AG04449 (cell line): ENCODE data around the gene NATD1.

Source experiments
- CTCF ChIA-PET: fragments of 350-600 bp; formaldehyde crosslinking; extraction: SDS; loops from one replicate; lab custom pipeline; 2021; ENCODE audit warnings: antibody characterized with exemption; lab: Yijun Ruan, JAX
- POLR2A ChIA-PET: fragments of 400-600, 350-600 bp; formaldehyde crosslinking; extraction: SDS; loops from one replicate; lab custom pipeline; 2020; ENCODE audit warnings: antibody characterized with exemption, inconsistent platforms; lab: Yijun Ruan, JAX
- DNase-seq: peaks from one replicate; pipeline ENCODE4 v3.0.0-alpha.2; 2010; ENCODE audit warnings: low read depth, low spot score
- H3K4me3 ChIP-seq: 2 replicates; pipeline ENCODE4 v1.5.1; 2011; ENCODE audit warnings: low read depth, mild to moderate bottlenecking, control low read depth, low read length
- TF ChIP-seq, protein P1 (sequence below): IDR thresholded peaks from one replicate; pipeline ENCODE4 v1.5.1; 2011; ENCODE audit warnings: mild to moderate bottlenecking, moderate library complexity, low read length, control low read depth, inconsistent platforms; ENCODE audit not compliant: insufficient read depth; ENCODE audit errors: missing control alignments

Gene NATD1

DNA sequence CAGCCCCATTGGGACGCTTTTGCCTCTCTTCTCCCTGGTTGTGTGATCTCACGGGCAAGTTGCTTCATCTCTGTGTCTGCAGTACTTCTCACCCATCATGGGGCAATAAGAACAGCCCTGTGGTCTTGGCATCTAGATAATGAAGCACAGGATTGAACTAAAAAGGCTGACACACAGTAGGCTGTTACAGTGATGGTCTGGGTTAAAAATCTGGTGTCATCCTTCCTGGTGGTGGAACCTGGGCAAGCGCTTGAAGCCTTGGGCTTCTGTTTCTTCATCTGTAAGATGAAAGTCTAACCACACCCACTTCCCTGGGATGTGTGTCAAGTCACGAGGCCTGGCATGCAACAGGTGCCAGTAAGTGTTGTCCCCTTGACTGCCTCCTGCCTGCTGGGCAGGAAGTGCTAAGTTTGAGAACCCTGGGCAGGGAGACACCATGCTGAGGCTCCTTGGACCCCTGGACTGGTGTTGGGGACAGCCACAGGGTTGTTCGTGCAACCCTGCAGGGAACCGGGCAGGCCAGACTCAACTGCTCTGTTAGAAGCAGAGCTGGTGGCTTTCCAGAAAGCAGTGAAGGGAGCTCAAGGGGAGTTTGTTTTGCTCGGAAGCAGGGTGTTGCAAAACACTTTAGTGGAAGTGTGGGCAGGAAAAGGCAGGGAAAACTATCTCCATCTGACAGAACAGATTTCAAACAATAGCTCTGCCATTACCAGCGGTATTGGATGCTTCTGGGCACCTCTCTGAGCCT lies 25.4 kb upstream of the NATD1 start:
- ChIA-PET CTCF (interaction anchor here (0.7 to 6.1 kb wide), 27 partner anchors 9 to 247 kb away, joined by 3 to 64 read pairs (median 7); partner anchors contain the start of gene DHRS7B), POLR2A (no interaction called here)
- TF ChIP-seq, protein P1, sequence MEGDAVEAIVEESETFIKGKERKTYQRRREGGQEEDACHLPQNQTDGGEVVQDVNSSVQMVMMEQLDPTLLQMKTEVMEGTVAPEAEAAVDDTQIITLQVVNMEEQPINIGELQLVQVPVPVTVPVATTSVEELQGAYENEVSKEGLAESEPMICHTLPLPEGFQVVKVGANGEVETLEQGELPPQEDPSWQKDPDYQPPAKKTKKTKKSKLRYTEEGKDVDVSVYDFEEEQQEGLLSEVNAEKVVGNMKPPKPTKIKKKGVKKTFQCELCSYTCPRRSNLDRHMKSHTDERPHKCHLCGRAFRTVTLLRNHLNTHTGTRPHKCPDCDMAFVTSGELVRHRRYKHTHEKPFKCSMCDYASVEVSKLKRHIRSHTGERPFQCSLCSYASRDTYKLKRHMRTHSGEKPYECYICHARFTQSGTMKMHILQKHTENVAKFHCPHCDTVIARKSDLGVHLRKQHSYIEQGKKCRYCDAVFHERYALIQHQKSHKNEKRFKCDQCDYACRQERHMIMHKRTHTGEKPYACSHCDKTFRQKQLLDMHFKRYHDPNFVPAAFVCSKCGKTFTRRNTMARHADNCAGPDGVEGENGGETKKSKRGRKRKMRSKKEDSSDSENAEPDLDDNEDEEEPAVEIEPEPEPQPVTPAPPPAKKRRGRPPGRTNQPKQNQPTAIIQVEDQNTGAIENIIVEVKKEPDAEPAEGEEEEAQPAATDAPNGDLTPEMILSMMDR, result no peak
- no peak for DNase-seq
- no peak overlapping the region for H3K4me3 ChIP-seq

DNA sequence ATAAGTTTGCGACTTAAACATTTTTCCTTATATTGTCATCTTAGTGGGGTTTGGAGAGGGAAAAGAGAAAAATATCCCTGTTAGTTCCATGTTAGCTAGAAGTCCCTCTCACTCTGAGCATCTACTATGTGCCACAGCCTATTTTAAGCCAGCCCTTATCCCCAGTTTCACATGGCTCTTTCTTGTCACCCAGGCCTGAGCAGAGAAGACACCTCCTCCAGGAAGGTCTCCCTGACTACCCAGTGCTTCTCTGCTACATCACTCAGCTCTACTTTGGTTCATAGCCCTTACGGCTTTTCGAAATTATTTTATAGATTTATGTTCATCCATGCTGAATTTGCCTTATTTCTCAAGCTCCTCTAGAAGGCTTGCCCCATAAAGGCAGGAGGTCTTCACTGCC lies 24.1 kb upstream of the NATD1 start:
- ChIA-PET CTCF (interaction anchor here (0.8 to 5.5 kb wide), 12 partner anchors 8 to 236 kb away, joined by 3 to 56 read pairs (median 6); no protein-coding TSS in a partner anchor), POLR2A (no interaction called here)
- TF ChIP-seq, protein P1, result no peak
- H3K4me3 ChIP-seq, result no peak overlapping the region
- DNase-seq, result no peak

DNA sequence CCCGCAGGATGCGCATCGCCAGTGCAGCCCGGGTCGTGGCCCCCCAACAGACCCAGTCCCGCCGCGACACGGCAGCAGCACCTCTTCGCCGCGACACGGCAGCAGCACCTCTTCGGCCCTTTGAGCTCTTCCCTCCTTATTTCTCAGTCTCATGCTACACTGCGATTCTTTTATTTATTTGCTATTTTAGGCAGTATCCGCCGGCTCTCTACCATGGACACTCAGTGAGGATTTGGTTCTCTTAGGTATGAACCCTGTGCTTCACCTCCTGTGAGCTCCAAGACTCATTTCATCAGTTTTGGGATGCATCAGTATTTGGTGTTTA lies 23.0 kb upstream of the NATD1 start:
- CTCF ChIA-PET, result interaction anchor here (1.1 to 5.5 kb wide), 7 partner anchors 10 to 237 kb away, joined by 3 to 56 read pairs (median 15); no protein-coding TSS in a partner anchor
- POLR2A ChIA-PET, result interaction anchor here (1.0 to 1.6 kb wide), 2 partner anchors 9 to 10 kb away, joined by 3 to 5 read pairs; no protein-coding TSS in a partner anchor

DNA sequence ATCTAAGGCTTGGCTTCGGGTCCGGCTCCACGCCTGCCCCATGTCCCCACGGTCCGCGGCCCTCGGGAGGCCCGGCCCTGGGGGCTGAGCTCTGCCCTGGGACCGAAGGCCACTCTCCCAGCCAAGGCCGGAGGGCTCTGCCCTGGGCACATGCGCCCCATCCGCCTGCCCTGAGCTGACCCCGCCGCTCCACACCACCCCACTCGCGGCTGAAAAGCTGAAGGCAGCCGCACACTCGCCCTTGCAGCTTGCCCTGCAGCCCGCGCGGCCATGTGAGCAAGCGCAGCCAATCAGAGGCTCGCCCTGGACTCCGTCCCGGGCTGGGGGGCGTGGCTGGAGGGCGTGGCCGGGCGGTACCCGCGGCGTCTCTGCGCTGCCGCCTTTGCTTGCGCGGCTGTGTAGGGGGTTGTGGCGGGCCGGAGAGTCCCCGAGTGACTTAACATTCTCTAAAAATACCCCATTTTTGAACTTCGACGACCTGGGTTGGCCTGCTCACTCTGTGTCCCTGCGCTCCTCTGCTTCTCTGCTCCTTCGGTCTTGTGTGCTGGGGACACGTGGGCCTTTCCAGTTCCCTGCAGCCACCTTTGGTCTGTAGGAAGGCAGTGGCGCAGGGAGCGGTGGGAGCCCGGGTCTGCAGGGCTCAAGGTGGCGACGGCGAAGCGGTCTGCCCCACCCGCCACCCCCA lies 22.5 kb upstream of the NATD1 start:
- ChIA-PET CTCF (interaction anchor here (0.7 to 5.5 kb wide), 7 partner anchors 9 to 238 kb away, joined by 4 to 56 read pairs (median 15); no protein-coding TSS in a partner anchor), POLR2A (interaction anchor here (0.8 to 1.6 kb wide), 3 partner anchors 10 to 109 kb away, joined by 3 to 5 read pairs (median 4); no protein-coding TSS in a partner anchor)
- TF ChIP-seq, protein P1, result no peak
- DNase-seq, result no peak
- peak overlapping the region; percentile 65 for H3K4me3 ChIP-seq

More for the DNA sequence above, 23.0 kb upstream of the NATD1 start:
- no peak for DNase-seq
- peak overlapping the region; percentile 65 for H3K4me3 ChIP-seq
- TF ChIP-seq, protein P1, result no peak

DNA sequence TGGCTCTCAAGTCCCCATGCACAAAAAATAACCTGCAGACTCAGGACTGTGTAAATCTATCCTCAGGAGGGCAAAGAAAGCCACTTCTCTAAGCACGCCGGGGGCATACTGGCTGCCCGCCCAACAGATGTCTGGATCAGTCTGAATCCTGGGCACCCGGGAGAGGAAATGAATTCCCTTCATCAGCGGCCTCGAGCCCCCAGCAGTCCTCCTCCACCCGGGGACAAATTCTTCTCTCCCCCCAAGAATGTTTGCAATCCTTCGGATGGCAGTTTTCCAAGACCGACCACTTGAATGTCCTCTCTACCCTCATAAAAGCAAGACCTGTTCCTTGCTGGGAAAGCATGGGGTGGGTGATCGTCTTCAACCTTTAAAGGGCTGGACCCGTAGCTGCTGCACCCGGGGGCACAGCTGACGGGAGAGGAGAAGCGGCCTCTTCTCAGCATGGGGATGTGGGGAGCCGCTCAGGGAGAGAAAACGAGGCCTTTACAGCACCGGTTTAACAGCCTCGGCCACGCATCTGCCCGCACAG lies 21.9 kb upstream of the NATD1 start:
- POLR2A ChIA-PET, result interaction anchor here (0.8 to 1.6 kb wide), 3 partner anchors 10 to 108 kb away, joined by 3 to 5 read pairs (median 4); no protein-coding TSS in a partner anchor
- TF ChIP-seq, protein P1, result no peak
- no peak for DNase-seq
- H3K4me3 ChIP-seq, result peak overlapping the region; percentile 65
- CTCF ChIA-PET, result interaction anchor here (0.7 to 5.5 kb wide), 6 partner anchors 9 to 238 kb away, joined by 4 to 56 read pairs (median 18); no protein-coding TSS in a partner anchor
